Measurements from ENCODE around the gene MAS1L. TPM values are rescaled to one million over a fixed set of nuclear protein-coding genes. Genes with fewer than 3 reads are reported as not detected.
A peak's percentile ranks its signal among the peaks of the same experiment; 100 is the strongest.

MAS1L gene
- total RNA-seq (not detected), polyA plus RNA-seq (not detected)
- long read RNA-seq, donor 1, result 0 reads
- long read RNA-seq, donor 2, result 0 reads
- long read RNA-seq, donor 3, result 0 reads
- long read RNA-seq, donor 4, result 0 reads

- intact Hi-C loops (cut with DNase I), result no loop called here
- Histone ChIP-seq H3K4me1 (ENCODE audit: control insufficient read depth, insufficient read depth, low read length) (no peaks in the 10 kb centered on the region), H3K9me3 (ENCODE audit: control insufficient read depth, low read length) (no peaks in the 10 kb centered on the region), H3K27me3 (ENCODE audit: control insufficient read depth, insufficient read depth) (no peaks in the 10 kb centered on the region), H3K4me3 (ENCODE audit: low read length) (no peak within 1 kb of the TSS), H3K27ac (ENCODE audit: low read length) (no peak within 1 kb of the TSS)
- 91% methylated on average over 2 of the region's 2 CpGs for WGBS
- ATAC-seq (no peak), DNase-seq (no peak)
These were observed at the start of gene MAS1L for GRCh38 chr6:29487660-29488059. Gene MAS1L (minus strand): TSS chr6:29487956. CDS start chr6:29487902, 54 bp downstream.

- no peak overlapping the region for H3K4me3 ChIP-seq (ENCODE audit: low read length)
- H3K27me3 ChIP-seq (ENCODE audit: control insufficient read depth, insufficient read depth), result no peaks in the 10 kb centered on the region
- ATAC-seq, result no peak
- intact Hi-C loops (cut with DNase I), result no loop called here
- DNase-seq, result no peak
- no peaks in the 10 kb centered on the region for H3K4me1 ChIP-seq (ENCODE audit: control insufficient read depth, insufficient read depth, low read length)
- no peaks in the 10 kb centered on the region for H3K9me3 ChIP-seq (ENCODE audit: control insufficient read depth, low read length)
- 38% methylated on average over 2 of the region's 2 CpGs for WGBS
- no peak overlapping the region for H3K27ac ChIP-seq (ENCODE audit: low read length)
These were observed 44.7 kb upstream of the MAS1L start for GRCh38 chr6:29532320-29532951.

- Histone ChIP-seq H3K4me1 (ENCODE audit: control insufficient read depth, insufficient read depth, low read length) (no peaks in the 10 kb centered on the region), H3K4me3 (ENCODE audit: low read length) (no peak overlapping the region), H3K9me3 (ENCODE audit: control insufficient read depth, low read length) (no peaks in the 10 kb centered on the region), H3K27me3 (ENCODE audit: control insufficient read depth, insufficient read depth) (no peaks in the 10 kb centered on the region), H3K27ac (ENCODE audit: low read length) (no peak overlapping the region)
- peak in 1 of 2 donors; percentile 13 for ATAC-seq
- no peak for DNase-seq
- intact Hi-C loops (cut with DNase I), result no loop called here
- 55% methylated on average over 3 of the region's 3 CpGs for WGBS
These were observed 43.9 kb upstream of the MAS1L start for GRCh38 chr6:29531668-29532067.

- no peaks in the 10 kb centered on the region for H3K27me3 ChIP-seq (ENCODE audit: control insufficient read depth, insufficient read depth)
- H3K9me3 ChIP-seq (ENCODE audit: control insufficient read depth, low read length), result no peaks in the 10 kb centered on the region
- intact Hi-C loops (cut with DNase I), result no loop called here
- ATAC-seq (no peak), DNase-seq (no peak)
- WGBS, result 78% methylated on average over 2 of the region's 2 CpGs
- no peak overlapping the region for H3K4me3 ChIP-seq (ENCODE audit: low read length)
- H3K27ac ChIP-seq (ENCODE audit: low read length), result no peak overlapping the region
- H3K4me1 ChIP-seq (ENCODE audit: control insufficient read depth, insufficient read depth, low read length), result no peaks in the 10 kb centered on the region
These were observed 43.0 kb upstream of the MAS1L start for GRCh38 chr6:29530671-29531310.

- WGBS, result 91% methylated on average over 3 of the region's 3 CpGs
- DNase-seq, result no peak
These were observed 42.2 kb upstream of the MAS1L start for GRCh38 chr6:29529956-29530355.

GRCh38 chr6:29528988-29529560, 41.3 kb upstream of the MAS1L start:
- H3K4me3 ChIP-seq (ENCODE audit: low read length), result no peak overlapping the region
- intact Hi-C loops (cut with DNase I), result no loop called here
- H3K27ac ChIP-seq (ENCODE audit: low read length), result no peak overlapping the region
- H3K4me1 ChIP-seq (ENCODE audit: control insufficient read depth, insufficient read depth, low read length), result no peaks in the 10 kb centered on the region
- no peaks in the 10 kb centered on the region for H3K27me3 ChIP-seq (ENCODE audit: control insufficient read depth, insufficient read depth)
- ATAC-seq, result no peak
- WGBS, result 78% methylated on average over 2 of the region's 2 CpGs
- H3K9me3 ChIP-seq (ENCODE audit: control insufficient read depth, low read length), result no peaks in the 10 kb centered on the region
- DNase-seq, result no peak

More at GRCh38 chr6:29529956-29530355, 42.2 kb upstream of the MAS1L start:
- intact Hi-C loops (cut with DNase I), result no loop called here
- H3K9me3 ChIP-seq (ENCODE audit: control insufficient read depth, low read length), result no peaks in the 10 kb centered on the region
- ATAC-seq, result no peak
- H3K4me3 ChIP-seq (ENCODE audit: low read length), result no peak overlapping the region
- no peak overlapping the region for H3K27ac ChIP-seq (ENCODE audit: low read length)
- no peaks in the 10 kb centered on the region for H3K4me1 ChIP-seq (ENCODE audit: control insufficient read depth, insufficient read depth, low read length)
- no peaks in the 10 kb centered on the region for H3K27me3 ChIP-seq (ENCODE audit: control insufficient read depth, insufficient read depth)

GRCh38 chr6:29528300-29528931, 40.7 kb upstream of the MAS1L start:
- Histone ChIP-seq H3K4me1 (ENCODE audit: control insufficient read depth, insufficient read depth, low read length) (no peaks in the 10 kb centered on the region), H3K9me3 (ENCODE audit: control insufficient read depth, low read length) (no peaks in the 10 kb centered on the region), H3K4me3 (ENCODE audit: low read length) (no peak overlapping the region), H3K27ac (ENCODE audit: low read length) (no peak overlapping the region), H3K27me3 (ENCODE audit: control insufficient read depth, insufficient read depth) (no peaks in the 10 kb centered on the region)
- WGBS, result 73% methylated on average over 5 of the region's 5 CpGs
- ATAC-seq (no peak), DNase-seq (no peak)
- intact Hi-C loops (cut with DNase I), result no loop called here

- no peak overlapping the region for H3K4me3 ChIP-seq (ENCODE audit: low read length)
- ATAC-seq (no peak), DNase-seq (no peak)
- H3K4me1 ChIP-seq (ENCODE audit: control insufficient read depth, insufficient read depth, low read length), result no peaks in the 10 kb centered on the region
- WGBS, result 72% methylated on average over 2 of the region's 2 CpGs
- H3K27me3 ChIP-seq (ENCODE audit: control insufficient read depth, insufficient read depth), result no peaks in the 10 kb centered on the region
- no peaks in the 10 kb centered on the region for H3K9me3 ChIP-seq (ENCODE audit: control insufficient read depth, low read length)
- H3K27ac ChIP-seq (ENCODE audit: low read length), result no peak overlapping the region
- intact Hi-C loops (cut with DNase I), result no loop called here
These were observed 39.8 kb upstream of the MAS1L start for GRCh38 chr6:29527564-29527963.

GRCh38 chr6:29527126-29527525, 39.4 kb upstream of the MAS1L start:
- H3K27me3 ChIP-seq (ENCODE audit: control insufficient read depth, insufficient read depth), result no peaks in the 10 kb centered on the region
- H3K27ac ChIP-seq (ENCODE audit: low read length), result no peak overlapping the region
- no peaks in the 10 kb centered on the region for H3K9me3 ChIP-seq (ENCODE audit: control insufficient read depth, low read length)
- no peak for DNase-seq
- H3K4me1 ChIP-seq (ENCODE audit: control insufficient read depth, insufficient read depth, low read length), result no peaks in the 10 kb centered on the region
- H3K4me3 ChIP-seq (ENCODE audit: low read length), result no peak overlapping the region
- ATAC-seq, result no peak
- intact Hi-C loops (cut with DNase I), result no loop called here
- WGBS, result 90% methylated on average over 1 of the region's 1 CpG

- 0% methylated on average over 1 of the region's 1 CpG for WGBS
- Histone ChIP-seq H3K27ac (ENCODE audit: low read length) (no peak overlapping the region), H3K4me1 (ENCODE audit: control insufficient read depth, insufficient read depth, low read length) (no peaks in the 10 kb centered on the region), H3K4me3 (ENCODE audit: low read length) (no peak overlapping the region), H3K27me3 (ENCODE audit: control insufficient read depth, insufficient read depth) (no peaks in the 10 kb centered on the region), H3K9me3 (ENCODE audit: control insufficient read depth, low read length) (no peaks in the 10 kb centered on the region)
- DNase-seq (no peak), ATAC-seq (no peak)
- intact Hi-C loops (cut with DNase I), result no loop called here
These were observed 37.5 kb upstream of the MAS1L start for GRCh38 chr6:29525311-29525639.
